NCI-H146 (cell line): Measurements from ENCODE around the gene MAP3K5.
"Not testable (repeated sequence)": the region's sequence is repeated elsewhere in the genome, so short reads cannot be mapped to it uniquely, and the experiment has no call there.

Experiments used
- DNase-seq: peaks from one replicate; lab custom pipeline; 2025; lab: John Stamatoyannopoulos, UW

The MAP3K5 gene

DNA sequence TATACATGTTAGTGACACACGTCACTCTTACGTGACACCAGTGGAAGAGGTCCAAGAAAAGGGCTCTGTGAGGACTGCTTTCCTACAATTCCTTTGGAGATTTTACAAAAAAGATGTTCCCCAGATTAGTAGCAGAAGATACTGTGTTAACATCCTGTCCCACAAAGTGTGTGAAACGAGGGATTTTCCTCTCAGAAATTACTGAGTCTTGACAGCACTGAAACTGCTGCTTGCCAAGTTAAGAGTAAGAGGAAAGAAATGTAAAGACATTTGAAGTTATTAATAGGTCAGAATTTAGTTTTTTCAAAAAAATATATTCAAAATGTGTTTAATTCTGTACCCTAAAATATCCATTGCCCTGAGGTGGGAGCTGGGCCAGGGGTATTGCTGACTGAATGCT is 183.3 kb downstream of the MAP3K5 start:
- no peak for DNase-seq

DNA sequence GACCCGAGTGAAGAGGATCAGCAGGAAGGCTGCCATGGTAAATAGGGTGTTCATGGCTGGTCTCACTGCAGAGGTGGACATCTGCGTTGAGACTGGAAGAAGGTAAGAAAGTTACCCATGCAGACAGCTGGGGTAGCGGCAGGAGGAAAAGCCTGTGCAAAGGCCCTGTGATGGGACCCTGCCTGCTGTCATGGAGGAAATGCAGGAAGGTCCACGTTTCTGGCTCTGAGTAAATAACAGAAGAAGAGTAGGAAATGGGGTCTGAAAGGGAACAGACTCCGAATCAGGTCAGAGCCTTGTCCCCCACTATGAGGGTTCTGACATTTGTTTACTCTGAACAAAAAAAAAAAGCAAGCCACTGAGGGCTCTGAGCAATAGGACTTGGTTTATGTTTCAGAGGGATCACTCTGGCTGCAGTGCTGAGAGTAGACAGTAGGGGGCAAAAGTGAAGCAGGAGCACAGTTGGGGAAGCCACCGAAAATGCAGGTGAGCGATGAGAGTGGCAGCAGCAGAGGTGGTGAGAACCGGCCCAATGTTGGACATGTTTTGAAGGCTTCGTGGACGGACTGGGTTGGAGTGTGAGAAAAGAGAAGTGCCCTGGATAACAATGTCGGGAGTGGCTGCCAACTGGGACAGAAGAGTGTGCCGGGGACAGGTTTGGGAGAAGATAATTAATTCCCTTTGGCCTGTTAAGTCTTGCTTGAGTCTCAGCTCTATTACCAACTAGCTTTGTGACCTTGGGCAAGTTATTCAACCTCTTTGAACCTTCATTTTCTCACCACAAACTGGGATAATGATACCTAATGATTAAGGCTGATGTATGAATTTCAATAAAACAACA is 184.1 kb downstream of the MAP3K5 start:
- peak; percentile 81 for DNase-seq

DNA sequence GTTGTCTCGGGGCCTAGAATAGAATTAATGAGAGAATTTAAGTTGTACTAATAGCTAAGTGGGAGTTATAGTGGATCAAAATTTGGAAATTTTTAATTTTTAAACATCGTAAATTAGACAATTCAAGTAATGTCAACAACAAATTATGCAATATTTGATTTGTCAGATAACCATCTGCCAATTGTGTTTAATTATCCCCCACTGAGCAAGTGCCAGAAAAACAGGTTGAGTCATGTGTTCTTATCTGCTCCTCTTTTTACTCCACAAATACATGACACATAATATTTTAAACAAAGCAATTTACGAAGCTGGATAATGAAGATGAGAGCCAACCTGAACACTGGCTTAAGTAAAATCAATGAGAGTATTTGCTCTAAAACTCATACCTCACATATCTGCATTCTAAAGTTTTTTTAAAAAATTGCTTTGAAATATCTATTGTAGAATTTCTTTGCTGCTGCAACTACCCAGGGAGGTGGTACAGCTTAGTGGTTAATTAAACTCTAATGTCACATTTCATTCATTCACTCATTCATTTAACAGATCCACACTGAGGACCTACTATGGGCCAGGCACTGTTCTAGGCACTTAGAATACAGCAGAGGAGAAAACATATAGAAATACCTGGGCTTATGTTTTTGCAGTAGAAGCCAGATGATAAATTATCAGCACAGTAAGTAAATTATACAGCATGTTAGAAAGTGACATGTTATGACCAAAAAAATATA is 184.9 kb downstream of the MAP3K5 start:
- DNase-seq, result peak; percentile 97

DNA sequence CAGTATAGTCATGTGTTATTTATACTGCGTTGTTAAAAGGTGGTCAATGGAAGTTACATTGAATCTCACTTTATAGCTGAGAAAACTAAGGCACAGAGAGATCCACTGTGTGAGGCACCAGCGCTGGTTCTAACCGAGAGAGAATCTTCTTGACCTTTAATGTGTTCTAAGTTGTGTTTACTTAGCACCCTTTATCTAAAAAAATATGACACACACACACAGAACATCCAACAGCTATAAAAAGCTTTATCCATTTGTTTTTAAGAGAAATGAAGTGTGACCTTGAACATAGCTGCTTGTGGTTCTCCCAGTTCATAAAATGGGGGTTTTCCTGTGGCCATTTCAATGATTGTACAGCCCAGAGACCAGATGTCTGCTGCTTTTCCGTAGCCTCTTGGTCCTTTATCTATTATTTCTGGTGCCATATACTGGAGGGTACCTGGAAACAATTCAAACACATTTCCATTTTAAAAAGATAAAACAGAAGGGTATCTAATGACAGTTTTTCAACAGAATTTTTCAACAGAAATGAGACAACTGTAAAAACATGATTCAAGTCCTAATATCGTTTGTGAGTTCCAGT is 187.3 kb downstream of the MAP3K5 start:
- peak; percentile 12 for DNase-seq

DNA sequence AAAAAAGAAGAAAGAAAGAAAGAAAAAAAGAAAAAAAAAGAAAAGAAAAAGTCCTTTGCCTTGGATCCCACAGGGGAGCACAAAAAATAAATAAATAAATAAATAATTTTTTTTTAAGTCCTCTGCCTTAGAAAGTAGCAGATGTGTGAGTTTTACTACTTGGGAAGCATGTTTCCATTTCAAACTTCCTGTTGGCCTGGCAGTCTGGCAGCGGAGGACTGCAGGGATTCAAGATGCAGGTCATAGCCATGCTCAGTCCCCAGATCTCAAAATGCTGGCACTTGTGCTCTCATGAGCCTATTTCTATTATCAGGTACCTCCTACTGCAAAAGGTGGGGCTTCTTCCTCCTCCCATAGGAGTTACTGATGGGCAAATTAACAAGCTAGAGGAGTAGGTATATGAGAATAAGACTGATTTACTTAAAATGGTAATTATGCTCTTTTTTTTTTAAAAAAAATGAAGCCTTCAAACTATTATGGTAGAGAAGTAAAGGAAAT is 187.9 kb downstream of the MAP3K5 start:
- no peak for DNase-seq

DNA sequence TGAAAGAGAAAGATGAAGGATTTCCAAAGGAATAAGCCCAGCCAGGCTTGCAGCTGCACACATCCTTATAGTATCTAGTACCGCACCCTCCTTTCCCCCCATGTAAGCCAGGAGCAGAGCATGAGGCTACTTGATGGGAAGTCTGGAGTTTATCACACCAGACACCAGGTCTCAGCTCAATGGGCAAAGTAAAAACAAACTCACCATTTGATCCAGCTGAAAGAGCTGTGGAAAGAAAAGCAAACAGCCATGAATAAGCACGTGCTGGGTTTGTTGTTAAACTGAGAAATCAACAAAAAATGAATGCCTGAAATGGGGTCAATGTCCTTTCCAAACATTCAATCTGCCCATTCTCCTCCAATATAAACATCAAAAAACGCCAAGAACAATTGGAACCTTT is 191.5 kb downstream of the MAP3K5 start:
- peak; percentile 88 for DNase-seq

DNA sequence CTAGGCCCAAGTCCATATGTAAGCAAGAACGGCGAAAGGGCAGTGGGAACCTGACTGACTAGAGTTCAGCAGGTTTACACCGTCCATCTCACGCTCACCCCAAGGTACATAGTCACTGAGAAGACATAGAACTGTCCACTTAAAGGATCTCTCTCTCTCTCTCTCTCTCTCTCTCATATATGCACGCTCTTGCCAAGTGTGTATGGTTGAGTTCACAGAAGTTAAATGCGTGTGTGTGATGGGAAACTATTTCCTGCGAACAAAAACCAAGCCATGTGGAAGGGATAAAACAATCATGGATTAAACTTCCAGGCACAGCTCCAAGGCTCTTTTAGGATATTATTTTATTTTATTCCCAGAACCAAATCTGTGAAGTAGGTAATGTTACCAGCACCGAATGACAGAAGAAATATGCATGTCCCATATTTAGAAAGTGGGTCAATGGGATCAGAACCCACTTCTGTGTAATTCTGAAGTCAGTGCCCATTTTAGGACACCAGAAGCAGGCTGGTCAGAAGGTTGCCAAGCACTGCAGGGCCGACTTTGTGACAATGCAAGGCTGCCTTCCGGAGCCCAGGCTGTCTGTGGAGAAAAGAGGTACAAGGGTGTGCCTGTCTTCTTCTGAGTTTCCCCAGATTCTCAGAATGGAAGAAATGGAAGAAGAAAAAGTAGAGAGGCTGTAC is 192.8 kb downstream of the MAP3K5 start:
- no peak for DNase-seq

DNA sequence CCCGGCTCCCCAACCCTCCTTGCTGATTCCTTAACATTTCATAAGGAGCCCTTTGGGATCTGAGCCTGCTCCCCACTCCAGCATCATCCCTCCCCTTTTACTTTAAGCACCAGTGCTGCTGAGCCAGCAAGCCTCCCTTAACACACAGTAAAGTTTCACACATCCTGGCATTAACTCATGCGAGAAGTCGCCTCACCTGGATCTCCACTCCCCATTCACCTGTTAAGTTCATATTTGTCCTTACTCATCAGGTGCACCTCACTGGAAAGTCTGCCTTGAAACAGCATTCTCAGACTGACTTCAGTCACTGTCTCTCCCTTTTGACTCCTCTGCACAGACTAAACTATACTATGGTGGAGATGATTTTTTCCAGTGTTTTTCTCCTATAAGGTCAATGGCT is 194.2 kb downstream of the MAP3K5 start:
- DNase-seq, result no peak

DNA sequence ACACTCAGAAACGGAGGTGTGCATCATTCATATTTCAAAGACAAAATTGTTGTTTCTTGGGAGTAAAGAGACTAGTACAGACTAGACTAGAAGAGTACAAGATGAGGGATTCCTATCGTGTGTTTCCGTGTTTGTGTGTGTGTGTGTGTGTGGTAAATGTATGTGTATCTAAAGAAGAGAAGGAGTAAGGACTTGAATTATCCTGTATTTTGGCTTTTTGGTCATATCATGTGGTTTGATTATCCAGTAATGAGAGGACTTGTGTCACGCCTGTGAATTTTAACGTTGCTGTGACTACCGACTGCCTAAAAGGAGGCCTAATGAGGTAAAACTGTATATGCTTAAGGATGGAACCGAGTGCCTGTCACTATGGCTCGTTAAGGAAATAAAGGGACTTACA is 197.6 kb downstream of the MAP3K5 start:
- no peak for DNase-seq

DNA sequence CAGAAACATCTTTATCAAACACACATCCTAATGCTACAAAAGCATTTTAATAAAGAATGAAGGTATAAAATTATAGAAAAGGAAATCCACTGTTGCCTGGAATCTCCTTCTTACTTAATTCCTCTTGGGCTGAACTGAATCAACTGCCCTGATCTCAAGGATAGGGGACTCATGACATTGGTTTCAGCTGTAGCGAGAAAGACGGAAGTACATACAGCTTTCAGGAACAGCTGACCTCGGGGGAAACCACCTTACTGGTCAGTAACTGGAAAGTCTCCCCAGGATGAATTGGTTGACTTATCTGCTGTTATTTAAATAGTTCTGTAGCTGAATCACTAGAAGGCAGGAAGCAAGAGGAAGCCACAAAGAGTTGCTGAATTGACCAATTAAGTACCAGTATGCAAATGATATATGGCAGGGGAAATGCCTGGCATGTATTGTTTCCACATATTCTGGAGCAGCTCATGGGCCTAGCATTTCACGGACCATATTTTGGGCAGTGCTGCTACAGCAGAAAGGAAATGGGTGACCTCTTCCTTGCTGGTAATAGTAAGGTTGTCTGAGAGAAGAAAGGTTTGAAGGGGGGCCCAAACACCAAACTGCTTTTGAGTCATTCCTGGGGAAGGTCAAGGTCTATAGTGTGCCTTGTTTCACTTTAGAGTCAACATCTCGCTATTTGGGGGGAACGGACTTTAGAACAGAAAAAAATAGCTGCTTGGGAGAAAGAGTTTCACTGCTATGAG is 198.4 kb downstream of the MAP3K5 start:
- peak; percentile 30 for DNase-seq

DNA sequence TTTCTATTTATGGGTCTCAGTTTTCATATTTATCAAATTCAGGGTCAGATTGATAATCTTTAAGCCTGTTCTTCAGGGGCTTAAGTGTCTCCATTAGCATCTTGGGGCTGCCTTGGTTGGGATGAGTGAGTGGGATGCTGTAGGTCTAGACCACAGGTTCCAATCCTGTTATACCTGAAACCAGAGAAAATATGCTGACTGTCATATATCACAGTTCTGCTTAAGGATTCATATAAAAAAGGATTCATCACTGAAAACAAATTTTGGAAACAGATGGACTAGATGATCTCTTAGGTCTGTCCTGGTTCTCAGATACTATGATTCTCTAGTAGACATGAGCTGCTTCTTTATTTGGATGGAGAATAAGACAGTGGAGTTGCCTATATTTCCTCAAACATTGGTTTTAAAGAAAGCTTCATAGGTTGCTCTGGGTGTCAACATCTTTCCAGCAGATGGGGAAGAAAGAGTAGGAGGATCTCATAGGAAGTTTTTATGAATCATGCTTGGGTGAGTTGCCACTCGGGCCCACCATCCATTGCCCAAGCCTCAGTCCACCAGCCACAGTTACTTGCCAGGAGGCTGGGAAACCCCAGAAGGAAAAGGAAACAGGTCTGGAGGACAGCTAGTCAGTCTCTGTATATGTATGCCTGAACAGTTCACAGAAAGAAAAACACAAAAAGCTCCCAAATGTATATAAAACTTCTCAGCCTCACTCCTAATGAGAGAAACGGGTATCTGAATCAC is 199.2 kb downstream of the MAP3K5 start:
- no peak for DNase-seq

DNA sequence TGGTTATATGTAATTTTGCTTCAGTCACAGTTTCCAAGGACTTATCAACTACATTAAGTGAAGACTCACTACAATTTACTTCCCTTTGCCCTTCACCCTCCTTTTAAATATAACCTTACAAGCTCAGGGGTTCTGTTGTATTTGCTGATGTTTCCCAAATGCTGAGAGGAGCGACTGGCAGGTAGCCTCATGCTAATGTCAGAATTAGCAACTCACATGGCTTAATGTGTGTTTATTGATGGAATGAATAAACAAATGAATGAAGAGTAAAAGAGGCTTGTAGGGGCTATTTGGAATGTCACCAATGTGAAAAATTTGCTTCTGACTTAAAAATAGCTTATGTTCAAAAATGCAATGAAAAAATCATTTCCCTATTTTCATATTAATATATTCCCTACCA is 200.7 kb downstream of the MAP3K5 start:
- DNase-seq, result no peak

DNA sequence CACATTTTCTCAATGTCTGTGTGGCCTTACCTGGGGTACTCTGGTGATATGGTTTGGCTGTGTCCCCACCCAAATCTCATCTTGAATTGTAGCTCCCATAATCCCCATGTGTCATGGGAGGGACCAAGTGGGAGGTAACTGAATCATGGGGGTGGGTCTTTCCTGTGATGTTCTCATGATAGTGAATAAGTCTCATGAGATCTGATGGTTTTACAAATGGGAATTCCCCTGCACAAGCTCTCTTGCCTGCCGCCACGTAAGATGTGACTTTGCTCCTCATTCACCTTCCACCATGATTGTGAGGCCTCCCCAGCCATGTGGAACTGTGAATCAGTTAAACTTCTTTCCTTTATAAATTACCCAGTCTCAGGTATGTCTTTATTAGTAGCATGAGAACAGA is 201.4 kb downstream of the MAP3K5 start:
- DNase-seq, result not testable (repeated sequence)

DNA sequence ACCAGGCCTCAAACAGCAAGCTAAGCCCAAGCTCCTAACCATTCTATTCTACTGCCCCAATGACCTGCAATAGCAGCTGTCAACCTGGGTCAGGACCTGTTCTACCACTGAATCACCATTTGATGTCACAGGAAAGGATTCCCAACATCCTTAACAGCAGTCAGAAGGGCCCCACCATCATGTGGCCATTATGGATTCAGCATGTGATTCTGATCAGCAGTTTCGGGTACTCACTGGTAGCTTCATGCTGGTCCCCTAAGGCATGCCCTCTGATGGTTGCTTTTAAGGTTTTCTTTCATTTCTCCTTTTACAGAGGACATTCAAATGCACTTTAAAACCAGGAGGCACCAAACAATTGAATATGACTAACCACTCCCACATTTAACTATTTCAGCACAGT is 204.8 kb downstream of the MAP3K5 start:
- no peak for DNase-seq

DNA sequence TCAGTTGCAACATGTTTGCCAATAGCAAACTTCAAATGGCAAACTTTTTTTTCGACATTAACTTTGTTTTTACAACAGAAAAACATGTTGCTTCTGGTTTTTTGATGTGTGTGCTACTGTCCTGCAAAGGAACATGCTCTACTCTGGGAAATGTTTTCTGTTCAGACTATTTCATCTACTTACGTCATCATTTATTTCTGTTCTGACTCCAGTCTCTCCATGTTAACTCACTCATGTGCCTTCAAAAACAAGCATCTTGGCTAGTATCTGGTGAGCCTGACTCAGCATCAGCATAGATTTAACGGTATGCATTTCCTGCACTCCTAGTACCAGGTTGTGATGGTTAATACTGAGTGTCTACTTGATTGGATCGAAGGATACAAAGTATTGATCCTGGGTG is 206.0 kb downstream of the MAP3K5 start:
- no peak for DNase-seq

DNA sequence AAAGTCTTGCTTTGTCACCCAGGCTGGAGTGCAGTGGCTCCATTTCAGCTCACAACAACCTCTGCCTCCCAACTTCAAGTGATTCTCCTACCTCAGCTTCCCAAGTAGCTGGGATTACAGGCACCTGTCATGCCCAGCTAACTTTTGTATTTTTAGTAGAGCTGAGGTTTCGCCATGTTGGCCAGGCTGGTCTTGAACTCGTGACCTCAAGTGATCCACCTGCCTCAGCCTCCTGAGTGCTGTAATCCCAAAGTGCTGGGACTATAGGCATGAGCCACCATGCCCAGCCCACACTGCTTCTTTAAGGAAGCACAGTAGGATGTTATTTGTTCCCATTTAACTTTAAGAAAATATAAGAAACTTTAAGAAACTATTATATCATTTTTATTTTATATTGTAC is 206.8 kb downstream of the MAP3K5 start:
- DNase-seq, result not testable (repeated sequence)

DNA sequence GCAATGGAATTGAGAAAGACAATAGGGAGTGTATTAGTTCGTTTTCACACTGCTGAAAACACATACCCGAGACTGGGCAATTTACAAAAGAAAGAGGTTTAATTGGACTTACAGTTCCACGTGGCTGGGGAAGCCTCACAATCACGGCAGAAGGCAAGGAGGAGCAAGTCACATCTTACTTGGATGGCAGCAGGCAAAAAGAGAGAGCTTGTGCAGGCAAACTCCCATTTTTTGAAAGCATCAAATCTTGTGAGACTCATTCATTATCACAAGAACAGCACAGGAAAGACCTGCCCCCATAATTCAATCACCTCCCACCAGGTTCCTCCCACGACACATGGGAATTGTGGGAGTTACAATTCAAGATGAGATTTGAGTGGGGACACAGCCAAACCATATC is 208.0 kb downstream of the MAP3K5 start:
- DNase-seq, result not testable (repeated sequence)

DNA sequence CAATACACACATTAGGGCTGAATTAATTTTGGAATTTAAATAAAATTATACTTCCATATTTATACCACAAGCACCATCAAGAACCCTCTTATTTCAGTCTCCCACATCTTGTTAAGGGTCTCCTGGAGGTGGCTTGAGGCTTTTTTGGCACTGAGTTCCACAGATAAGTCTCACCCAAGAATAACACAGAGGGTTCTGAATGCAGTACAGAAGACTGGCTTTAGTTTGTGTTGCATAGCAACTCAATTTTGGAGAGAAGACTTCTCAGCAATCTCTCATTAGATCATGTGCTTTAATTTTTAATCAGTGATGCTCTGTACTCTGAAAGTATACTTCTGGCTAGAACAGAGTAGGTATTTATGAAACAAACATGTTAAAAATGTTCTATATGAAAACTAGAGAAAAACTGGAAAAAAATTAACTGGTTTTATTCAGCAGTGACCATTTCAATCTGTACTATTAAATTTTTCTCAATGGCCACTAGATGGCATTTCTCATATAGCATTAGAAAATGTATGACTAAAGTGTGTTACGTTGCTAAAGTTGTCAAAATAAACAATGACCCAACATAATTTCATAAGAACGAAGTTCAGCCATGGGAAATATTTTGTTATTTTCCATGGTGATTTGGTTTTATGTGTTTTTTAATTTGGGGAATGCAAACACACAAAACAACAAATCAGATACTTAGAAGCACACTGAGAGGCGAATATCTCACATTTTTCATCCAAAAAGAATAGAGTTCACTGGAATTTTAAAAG is 209.4 kb downstream of the MAP3K5 start:
- DNase-seq, result peak; percentile 45

DNA sequence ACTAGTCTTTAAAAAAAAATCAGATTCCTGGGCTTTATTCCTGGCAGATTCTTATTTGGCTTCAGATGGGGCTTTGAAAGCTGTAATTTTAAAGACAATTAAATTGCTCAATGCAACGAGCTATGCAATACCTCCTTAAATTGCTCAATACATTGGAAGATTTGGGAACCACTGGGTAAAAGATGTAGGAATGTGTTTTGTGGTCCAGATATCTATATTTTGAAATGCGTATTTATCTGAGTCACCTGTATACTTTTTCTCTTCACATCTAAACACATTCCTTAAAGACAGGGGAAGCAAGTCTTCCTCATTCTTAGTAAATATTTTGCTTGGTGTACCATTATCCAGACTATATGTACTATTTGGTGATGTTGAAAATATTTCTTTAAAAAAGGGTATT is 212.5 kb downstream of the MAP3K5 start:
- DNase-seq, result no peak

DNA sequence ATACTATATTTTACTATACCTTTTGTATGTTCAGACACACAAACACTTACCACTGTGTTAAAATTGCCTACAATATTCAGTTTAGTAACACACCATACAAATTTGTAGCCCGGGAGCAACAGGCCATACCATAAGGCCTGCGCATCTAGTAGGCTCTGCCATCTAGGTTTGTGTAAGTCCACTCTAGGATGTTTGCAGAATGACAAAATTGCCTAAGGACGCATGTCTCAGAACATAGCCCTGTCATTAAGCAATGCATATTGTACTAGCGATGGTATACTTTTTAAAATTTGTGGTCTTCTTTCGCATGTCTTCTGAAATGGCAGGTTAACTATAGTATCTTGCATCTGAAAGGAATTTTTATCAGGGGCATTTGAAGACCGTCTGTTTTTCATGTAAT is 215.5 kb downstream of the MAP3K5 start:
- no peak for DNase-seq
